ENCODE measurements around the gene TTC12. TPM values are rescaled to one million over a fixed set of nuclear protein-coding genes. Genes with fewer than 3 reads are reported as not detected.

Gene TTC12
- total and polyA plus RNA-seq, 9 of the 15 experiments (the other 6 are each of a cell fraction or from before 2014, with no cell fraction given): 5.1 to 19.9 (median 13.4) TPM

Other genes with a start within 250 kb of the TTC12 start
- gene ANKK1, start 73.2 kb downstream of the TTC12 start, total RNA-seq (2014; rRNA removed): not detected in 2 replicates
- gene ANKK1, start 73.2 kb downstream of the TTC12 start, total RNA-seq (2014; rRNA removed; fragmentation: Illumina TruSeq; extraction: Trizol): not detected in 2 replicates
- not detected in 2 replicates for gene ANKK1, start 73.2 kb downstream of the TTC12 start, total RNA-seq (2015; rRNA removed; fragmentation: Illumina TruSeq; extraction: Trizol)
- not detected in 2 replicates for gene ANKK1, start 73.2 kb downstream of the TTC12 start, total RNA-seq (2021)
- not detected in 2 replicates for gene ANKK1, start 73.2 kb downstream of the TTC12 start, polyA plus RNA-seq (2011; rRNA removed)
- not detected in 2 replicates for gene ANKK1, start 73.2 kb downstream of the TTC12 start, polyA plus RNA-seq (2014; fragmentation: Illumina TruSeq; extraction: Trizol)
- gene ANKK1, start 73.2 kb downstream of the TTC12 start, polyA plus RNA-seq (2014; fragmentation: Nextera tagmentation; extraction: Ambion mirVana): not detected
- not detected in 2 replicates for gene ANKK1, start 73.2 kb downstream of the TTC12 start, polyA plus RNA-seq (2014; rRNA removed)
- not detected in 2 replicates for gene DRD2, start 160.8 kb downstream of the TTC12 start, total RNA-seq (2014; rRNA removed)
- gene DRD2, start 160.8 kb downstream of the TTC12 start, total RNA-seq (2014; rRNA removed; fragmentation: Illumina TruSeq; extraction: Trizol): not detected in 2 replicates
- not detected in 2 replicates for gene DRD2, start 160.8 kb downstream of the TTC12 start, total RNA-seq (2015; rRNA removed; fragmentation: Illumina TruSeq; extraction: Trizol)
- gene DRD2, start 160.8 kb downstream of the TTC12 start, total RNA-seq (2021): not detected in 2 replicates
- not detected in 2 replicates for gene DRD2, start 160.8 kb downstream of the TTC12 start, polyA plus RNA-seq (2011; rRNA removed)
- not detected in 2 replicates for gene DRD2, start 160.8 kb downstream of the TTC12 start, polyA plus RNA-seq (2014; fragmentation: Illumina TruSeq; extraction: Trizol)
- not detected for gene DRD2, start 160.8 kb downstream of the TTC12 start, polyA plus RNA-seq (2014; fragmentation: Nextera tagmentation; extraction: Ambion mirVana)
- gene DRD2, start 160.8 kb downstream of the TTC12 start, polyA plus RNA-seq (2014; rRNA removed): not detected in 2 replicates